HCT116 (cell line): Measurements from ENCODE around the gene ALDH1L1. TPM values are rescaled to one million over a fixed set of nuclear protein-coding genes. Genes with fewer than 3 reads are reported as not detected.

Source experiments
- ATAC-seq: fragments of 200-7000 bp; cut with Tn5 transposase; 2 replicates; pipeline ENCODE4 v1.9.1; 2020; ENCODE audit warnings: mild to moderate bottlenecking, moderate library complexity
- BruUV-seq: library from RNA; stranded (reverse); fragments of 400-500 nt; replicated peaks from 2 replicates; lab custom pipeline; 2021; lab: Mats Ljungman, UMichigan
- CTCF ChIA-PET: fragments of 300-600 bp; sonication (Branson Sonifier 250); formaldehyde crosslinking; loops from one replicate; lab custom pipeline; 2021; ENCODE audit warnings: antibody characterized with exemption; lab: Charles Lee
- POLR2A ChIA-PET: fragments of 300-600, 350-600 bp; sonication (Branson Sonifier 250); formaldehyde crosslinking; loops from one replicate; lab custom pipeline; 2021; ENCODE audit warnings: antibody characterized with exemption; lab: Charles Lee
- RAD21 ChIA-PET, 2 experiments: fragments of 300-600 bp; sonication (Branson Sonifier 250); formaldehyde crosslinking; loops; one replicate each; lab custom pipeline; 2023; ENCODE audit warnings: low total read pairs in 2 of 2; ENCODE audit not compliant: uncharacterized antibody in 2 of 2, unreplicated experiment in 2 of 2, low non-redundant PET in 1 of 2; lab: Charles Lee
- DNase-seq: peaks from one replicate; pipeline ENCODE4 v3.0.0-alpha.2; 2010; ENCODE audit warnings: low read depth, low spot score
- H2AFZ ChIP-seq: fragments of 200-600 bp; shearing (Covaris generic), sonication (generic); 2 replicates; pipeline ENCODE4 v1.6.1; 2017; ENCODE audit warnings: low read depth, mixed run types, mixed read lengths, antibody characterized with exemption, low read length; ENCODE audit not compliant: poor library complexity, severe bottlenecking
- H3K27ac ChIP-seq: 2 replicates; pipeline ENCODE4 v1.5.1; 2012; ENCODE audit warnings: low read depth, low read length
- H3K27me3 ChIP-seq: fragments of 200-600 bp; sonication (generic); 2 replicates; pipeline ENCODE4 v1.6.1; 2016; ENCODE audit warnings: mixed run types, low read length, mixed read lengths; ENCODE audit not compliant: insufficient read depth
- H3K36me3 ChIP-seq, 2 experiments: fragments of 200-500 bp in 1 of 2; fragments of 200-600 bp in 1 of 2; sonication (Bioruptor generic) in 1 of 2; sonication (generic) in 1 of 2; 2 replicates each; pipeline versions ENCODE4 v1.5.1 to v1.6.1; 2014 to 2016; ENCODE audit warnings: low read length in 2 of 2, inconsistent platforms in 1 of 2, mixed read lengths in 1 of 2, mixed run types in 1 of 2; ENCODE audit not compliant: insufficient read depth in 2 of 2, control insufficient read depth in 1 of 2
- H3K4me1 ChIP-seq, 2 experiments: fragments of 200-600 bp in 1 of 2; sonication (generic) in 1 of 2; 2 replicates each; pipeline versions ENCODE4 v1.5.1 to v1.6.1; 2012 to 2017; ENCODE audit warnings: low read length in 2 of 2, inconsistent platforms in 1 of 2, mild to moderate bottlenecking in 1 of 2, mixed read lengths in 1 of 2, mixed run types in 1 of 2, moderate library complexity in 1 of 2; ENCODE audit not compliant: insufficient read depth in 2 of 2, control insufficient read depth in 1 of 2
- H3K4me2 ChIP-seq: fragments of 200-600 bp; sonication (generic); 2 replicates; pipeline ENCODE4 v1.6.1; 2017; ENCODE audit warnings: mixed run types, low read length, mixed read lengths
- H3K4me3 ChIP-seq, 2 experiments: fragments of 200-600 bp in 1 of 2; sonication (generic) in 1 of 2; replicated peaks in 1 of 2; 2 replicates each; pipeline ENCODE4 v1.5.1; 2011 to 2016; ENCODE audit warnings: low read length in 2 of 2, control low read depth in 1 of 2, low read depth in 1 of 2, mild to moderate bottlenecking in 1 of 2, mixed read lengths in 1 of 2, mixed run types in 1 of 2
- H3K79me2 ChIP-seq: fragments of 200-600 bp; sonication (generic); 2 replicates; pipeline ENCODE4 v1.6.1; 2017; ENCODE audit warnings: mild to moderate bottlenecking, mixed run types, low read length, moderate library complexity, mixed read lengths; ENCODE audit not compliant: insufficient read depth
- H3K9ac ChIP-seq: fragments of 200-600 bp; sonication (generic); 2 replicates; pipeline ENCODE4 v1.6.1; 2016; ENCODE audit warnings: low read length, mixed read lengths
- H3K9me2 ChIP-seq: fragments of 200-600 bp; sonication (generic), shearing (Covaris generic); 2 replicates; pipeline ENCODE4 v1.6.1; 2017; ENCODE audit warnings: mixed run types, mild to moderate bottlenecking, moderate library complexity; ENCODE audit not compliant: insufficient read depth
- H3K9me3 ChIP-seq, 2 experiments: fragments of 200-500 bp in 1 of 2; fragments of 200-600 bp in 1 of 2; sonication (Bioruptor generic) in 1 of 2; sonication (generic) in 1 of 2; 2 replicates each; pipeline ENCODE4 v1.6.1; 2014 to 2017; ENCODE audit warnings: low read length in 2 of 2, mixed read lengths in 2 of 2, inconsistent platforms in 1 of 2, low read depth in 1 of 2, mild to moderate bottlenecking in 1 of 2, mixed run types in 1 of 2, moderate library complexity in 1 of 2; ENCODE audit not compliant: control insufficient read depth in 1 of 2, insufficient read depth in 1 of 2
- H4K20me1 ChIP-seq: fragments of 200-600 bp; sonication (generic), shearing (Covaris generic); 2 replicates; pipeline ENCODE4 v1.6.1; 2017; ENCODE audit warnings: mixed run types, mild to moderate bottlenecking, moderate library complexity; ENCODE audit not compliant: insufficient read depth
- CBX3 ChIP-seq: IDR thresholded peaks from 2 replicates; pipeline ENCODE4 v1.6.1; 2012; ENCODE audit warnings: low read depth
- CEBPB ChIP-seq: IDR thresholded peaks from 2 replicates; pipeline ENCODE4 v1.6.1; 2012; ENCODE audit warnings: low read depth
- EGR1 ChIP-seq: IDR thresholded peaks from 2 replicates; pipeline ENCODE4 v1.6.1; 2012; ENCODE audit warnings: low read depth
- EZH2 ChIP-seq: fragments of 200-600 bp; sonication (generic); IDR thresholded peaks from 2 replicates; pipeline ENCODE4 v1.6.1; 2017; ENCODE audit warnings: antibody characterized with exemption, mixed run types
- EZH2phosphoT487 ChIP-seq: fragments of 200-600 bp; IDR thresholded peaks from 2 replicates; pipeline ENCODE4 v1.6.1; 2018; ENCODE audit warnings: antibody characterized with exemption, borderline replicate concordance
- FOSL1 ChIP-seq: IDR thresholded peaks from 2 replicates; pipeline ENCODE4 v1.6.1; 2012; ENCODE audit warnings: low read depth
- RAD21 ChIP-seq: IDR thresholded peaks from 2 replicates; pipeline ENCODE4 v1.6.1; 2012; ENCODE audit warnings: low read depth, mild to moderate bottlenecking
- SRF ChIP-seq: IDR thresholded peaks from 2 replicates; pipeline ENCODE4 v1.6.1; 2012; ENCODE audit warnings: low read depth
- TCF7L2 ChIP-seq: IDR thresholded peaks from 2 replicates; pipeline ENCODE4 v1.7.0; 2011; ENCODE audit warnings: borderline replicate concordance, inconsistent platforms; ENCODE audit not compliant: insufficient read depth, insufficient read length; ENCODE audit errors: extremely low read depth
- YY1 ChIP-seq: IDR thresholded peaks from 2 replicates; pipeline ENCODE4 v1.6.1; 2011; ENCODE audit warnings: low read length, low read depth, moderate library complexity, mild to moderate bottlenecking; ENCODE audit not compliant: insufficient replicate concordance; ENCODE audit errors: extremely low read depth
- ZFX ChIP-seq: fragments of 450-650 bp; IDR thresholded peaks from 2 replicates; pipeline ENCODE4 v1.6.1; 2017
- intact Hi-C: fragments of 100-400 bp; cut with micrococcal nuclease; formaldehyde crosslinking; loops from 2 replicates; pipeline ENCODE4 v1.10.0; 2022
- total RNA-seq: library from RNA; stranded (reverse); gene quantifications from one replicate; pipeline ENCODE4 v1.2.1, GENCODE V29; 2021; ENCODE audit not compliant: unreplicated experiment
- TF ChIP-seq, protein P1 (sequence below): IDR thresholded peaks from 2 replicates; pipeline ENCODE4 v1.6.1; 2012
- TF ChIP-seq, protein P2 (sequence below): IDR thresholded peaks from 2 replicates; pipeline ENCODE4 v1.6.1; 2012; ENCODE audit warnings: low read depth
- TF ChIP-seq, protein P3 (sequence below): IDR thresholded peaks from 2 replicates; pipeline ENCODE4 v1.6.1; 2012

The ALDH1L1 gene
- total RNA-seq, 1 experiment from 2014 or later: 0.81 TPM

DNA sequence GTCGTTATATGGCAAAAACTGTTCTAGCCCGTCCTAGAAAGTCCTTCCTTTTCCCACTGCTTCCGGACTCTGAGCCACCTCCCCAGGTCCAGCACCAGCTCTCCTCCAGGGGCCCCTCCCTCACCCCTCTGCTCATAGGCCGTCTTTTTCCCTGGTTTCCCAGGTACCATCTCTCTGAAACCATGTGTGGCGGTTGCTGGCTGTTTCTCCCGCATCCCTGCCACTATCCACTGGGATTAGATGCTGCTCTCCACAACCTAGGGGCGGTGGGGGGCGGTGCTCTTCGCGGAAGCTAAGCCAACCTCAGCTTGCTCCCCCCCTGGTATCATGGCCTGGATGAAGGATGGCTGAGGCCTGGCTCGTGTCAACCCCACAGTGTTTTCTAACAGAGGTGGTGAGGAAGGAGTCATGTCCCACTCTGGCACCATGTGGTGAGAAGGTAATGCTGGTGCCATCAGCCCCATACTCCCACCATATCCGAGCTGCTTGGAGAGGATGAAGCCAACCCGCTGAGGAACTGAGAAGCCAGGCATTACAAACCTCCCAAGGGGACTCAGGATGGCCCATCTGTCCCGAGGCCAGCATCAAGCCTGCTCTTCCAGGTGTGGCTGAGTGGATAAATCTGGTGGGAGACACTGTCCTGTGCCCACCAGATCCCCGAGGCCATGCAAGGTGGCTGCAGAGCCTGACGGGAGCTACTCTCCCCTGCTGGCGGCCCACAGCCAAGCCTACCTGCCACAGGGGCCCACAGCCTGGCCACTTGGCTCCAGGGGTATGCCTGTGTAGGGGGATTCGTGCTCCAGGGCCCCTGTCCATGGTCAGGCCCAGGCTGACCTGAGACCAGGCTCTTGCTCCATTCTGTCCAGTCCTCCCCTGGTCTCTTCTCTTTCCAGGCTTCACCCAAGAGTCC lies 68.6 kb downstream of the ALDH1L1 start:
- no peaks in the 10 kb centered on the region for H3K27me3 ChIP-seq
- ATAC-seq (no peak), DNase-seq (no peak)
- ChIA-PET POLR2A (no interaction called here), CTCF (no interaction called here), RAD21 (no interaction called here)
- no peak overlapping the region for H3K9ac ChIP-seq
- H3K27ac ChIP-seq: no peak overlapping the region
- no peak for TF ChIP-seq RAD21
- no peak for TF ChIP-seq ZFX
- TF ChIP-seq EZH2phosphoT487: no peak
- no peak for TF ChIP-seq CEBPB
- no peak for TF ChIP-seq YY1
- TF ChIP-seq, protein P1, sequence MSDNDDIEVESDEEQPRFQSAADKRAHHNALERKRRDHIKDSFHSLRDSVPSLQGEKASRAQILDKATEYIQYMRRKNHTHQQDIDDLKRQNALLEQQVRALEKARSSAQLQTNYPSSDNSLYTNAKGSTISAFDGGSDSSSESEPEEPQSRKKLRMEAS: no peak
- no peaks in the 10 kb centered on the region for H3K79me2 ChIP-seq
- H4K20me1 ChIP-seq: no peaks in the 10 kb centered on the region
- no peak overlapping the region for H3K4me3 ChIP-seq
- no peaks in the 10 kb centered on the region for H3K9me2 ChIP-seq
- no peak overlapping the region for H2AFZ ChIP-seq
- intact Hi-C loops: loop anchor here (5.0 to 10.0 kb wide), 2 partner anchors 140 to 187 kb away; no protein-coding TSS in a partner anchor
- no peaks in the 10 kb centered on the region for H3K9me3 ChIP-seq
- no peaks in the 10 kb centered on the region for H3K4me1 ChIP-seq
- H3K4me2 ChIP-seq: no peak overlapping the region
- no TSS peak for BruUV-seq
- H3K36me3 ChIP-seq: no peaks in the 10 kb centered on the region

- RAD21 ChIA-PET: no interaction called here
- BruUV-seq: no TSS peak
- H4K20me1 ChIP-seq: no peaks in the 10 kb centered on the region
- H3K27me3 ChIP-seq: no peaks in the 10 kb centered on the region
- no peaks in the 10 kb centered on the region for H3K9me2 ChIP-seq
- no peaks in the 10 kb centered on the region for H3K9me3 ChIP-seq
- H3K36me3 ChIP-seq: no peaks in the 10 kb centered on the region
- no peak overlapping the region for H3K27ac ChIP-seq
- CTCF ChIA-PET: no interaction called here
- no peak overlapping the region for H3K4me2 ChIP-seq
- ATAC-seq (no peak), DNase-seq (no peak)
- H3K79me2 ChIP-seq: no peaks in the 10 kb centered on the region
- no peak overlapping the region for H2AFZ ChIP-seq
- no peaks in the 10 kb centered on the region for H3K4me1 ChIP-seq
- intact Hi-C loops: loop anchor here (5.0 to 10.0 kb wide), 2 partner anchors 139 to 186 kb away; no protein-coding TSS in a partner anchor
- no peak overlapping the region for H3K9ac ChIP-seq
- H3K4me3 ChIP-seq: no peak overlapping the region
- TF ChIP-seq, protein P2, sequence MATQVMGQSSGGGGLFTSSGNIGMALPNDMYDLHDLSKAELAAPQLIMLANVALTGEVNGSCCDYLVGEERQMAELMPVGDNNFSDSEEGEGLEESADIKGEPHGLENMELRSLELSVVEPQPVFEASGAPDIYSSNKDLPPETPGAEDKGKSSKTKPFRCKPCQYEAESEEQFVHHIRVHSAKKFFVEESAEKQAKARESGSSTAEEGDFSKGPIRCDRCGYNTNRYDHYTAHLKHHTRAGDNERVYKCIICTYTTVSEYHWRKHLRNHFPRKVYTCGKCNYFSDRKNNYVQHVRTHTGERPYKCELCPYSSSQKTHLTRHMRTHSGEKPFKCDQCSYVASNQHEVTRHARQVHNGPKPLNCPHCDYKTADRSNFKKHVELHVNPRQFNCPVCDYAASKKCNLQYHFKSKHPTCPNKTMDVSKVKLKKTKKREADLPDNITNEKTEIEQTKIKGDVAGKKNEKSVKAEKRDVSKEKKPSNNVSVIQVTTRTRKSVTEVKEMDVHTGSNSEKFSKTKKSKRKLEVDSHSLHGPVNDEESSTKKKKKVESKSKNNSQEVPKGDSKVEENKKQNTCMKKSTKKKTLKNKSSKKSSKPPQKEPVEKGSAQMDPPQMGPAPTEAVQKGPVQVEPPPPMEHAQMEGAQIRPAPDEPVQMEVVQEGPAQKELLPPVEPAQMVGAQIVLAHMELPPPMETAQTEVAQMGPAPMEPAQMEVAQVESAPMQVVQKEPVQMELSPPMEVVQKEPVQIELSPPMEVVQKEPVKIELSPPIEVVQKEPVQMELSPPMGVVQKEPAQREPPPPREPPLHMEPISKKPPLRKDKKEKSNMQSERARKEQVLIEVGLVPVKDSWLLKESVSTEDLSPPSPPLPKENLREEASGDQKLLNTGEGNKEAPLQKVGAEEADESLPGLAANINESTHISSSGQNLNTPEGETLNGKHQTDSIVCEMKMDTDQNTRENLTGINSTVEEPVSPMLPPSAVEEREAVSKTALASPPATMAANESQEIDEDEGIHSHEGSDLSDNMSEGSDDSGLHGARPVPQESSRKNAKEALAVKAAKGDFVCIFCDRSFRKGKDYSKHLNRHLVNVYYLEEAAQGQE: no peak
- TF ChIP-seq EGR1 (no peak), EZH2phosphoT487 (no peak), ZFX (no peak), TCF7L2 (no peak), RAD21 (no peak), SRF (no peak), FOSL1 (no peak), EZH2 (no peak), YY1 (no peak), CBX3 (no peak)
- TF ChIP-seq, protein P3, sequence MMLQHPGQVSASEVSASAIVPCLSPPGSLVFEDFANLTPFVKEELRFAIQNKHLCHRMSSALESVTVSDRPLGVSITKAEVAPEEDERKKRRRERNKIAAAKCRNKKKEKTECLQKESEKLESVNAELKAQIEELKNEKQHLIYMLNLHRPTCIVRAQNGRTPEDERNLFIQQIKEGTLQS: no peak
- TF ChIP-seq, all 23 proteins: peak for 0
- POLR2A ChIA-PET: no interaction called here
Observed at GRCh38 chr3:126111126-126111551, 69.2 kb downstream of the ALDH1L1 start.
